Middle frontal gyrus (tissue), 1 donor: ENCODE results near the gene HLA-DMB.
"Not testable (repeated sequence)": the region's sequence is repeated elsewhere in the genome, so short reads cannot be mapped to it uniquely, and the experiment has no call there.

Experiments
- DNase-seq: peaks from one replicate; pipeline ENCODE4 v3.0.0-alpha.2; 2015; ENCODE audit warnings: low spot score; ENCODE audit errors: extremely low spot score

HLA-DMB gene

GRCh38 chr6:32950010-32950409, 9.2 kb upstream of the HLA-DMB start:
- no peak for DNase-seq

DNA sequence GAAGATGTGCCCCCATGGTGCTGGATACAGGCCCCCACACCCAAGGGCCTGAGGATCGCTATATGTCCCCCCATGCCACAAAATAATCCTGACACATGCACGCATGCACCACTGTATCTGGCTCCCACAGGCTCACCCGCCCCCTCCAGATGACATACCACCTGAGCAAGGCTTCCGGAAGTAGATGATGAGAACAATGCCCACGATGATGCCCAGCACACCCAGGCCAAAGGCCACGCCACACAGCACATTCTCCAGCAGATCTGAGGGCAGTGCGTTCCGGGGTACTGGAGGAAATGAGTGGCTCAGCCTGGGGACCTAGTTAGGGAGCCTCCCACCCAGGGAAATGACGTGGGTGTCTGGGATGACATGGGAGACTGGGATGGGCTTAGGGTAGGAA, 8.3 kb upstream of the HLA-DMB start:
- DNase-seq, result no peak

DNA sequence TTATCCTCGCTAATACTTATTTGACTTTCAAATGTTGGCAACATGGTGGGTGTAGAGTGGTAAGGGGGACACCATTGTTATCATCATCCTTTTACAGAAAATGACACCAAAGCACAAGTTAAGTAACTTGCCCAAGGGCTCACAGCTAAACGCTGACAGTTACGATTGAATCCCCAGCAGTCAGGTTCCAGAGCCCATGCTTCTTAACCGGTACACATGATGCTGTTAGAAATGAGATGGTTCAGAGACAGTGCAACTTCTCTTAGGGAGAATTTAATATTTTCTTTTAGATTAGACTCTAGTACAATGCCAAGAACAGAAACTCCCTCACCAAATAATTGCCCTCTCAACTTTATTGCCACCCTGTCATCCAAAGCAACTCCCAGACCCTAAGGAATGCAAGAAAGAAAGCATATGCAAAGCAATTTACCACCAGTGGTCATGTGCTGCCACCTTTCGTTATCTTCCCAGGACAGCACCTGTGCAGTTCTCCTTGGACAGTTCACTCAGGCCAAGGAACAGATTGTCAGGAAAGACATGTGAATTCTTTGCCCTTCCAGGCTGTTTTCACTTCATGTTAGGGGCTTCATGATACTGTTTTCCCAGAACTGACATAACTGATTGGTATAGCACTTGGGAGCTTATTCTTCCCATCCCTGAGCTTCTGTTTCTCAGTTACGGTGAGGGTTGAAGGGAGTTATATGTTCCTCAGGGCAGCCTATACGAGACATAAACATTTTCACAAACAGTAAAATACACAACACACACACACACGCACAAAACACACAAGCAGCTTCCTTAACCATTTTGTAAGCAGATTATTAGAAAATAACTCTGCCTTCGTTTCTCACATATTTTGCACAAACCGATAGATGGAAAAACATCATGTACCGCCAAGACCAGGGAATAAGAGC, 7.0 kb upstream of the HLA-DMB start:
- DNase-seq, result no peak

DNA sequence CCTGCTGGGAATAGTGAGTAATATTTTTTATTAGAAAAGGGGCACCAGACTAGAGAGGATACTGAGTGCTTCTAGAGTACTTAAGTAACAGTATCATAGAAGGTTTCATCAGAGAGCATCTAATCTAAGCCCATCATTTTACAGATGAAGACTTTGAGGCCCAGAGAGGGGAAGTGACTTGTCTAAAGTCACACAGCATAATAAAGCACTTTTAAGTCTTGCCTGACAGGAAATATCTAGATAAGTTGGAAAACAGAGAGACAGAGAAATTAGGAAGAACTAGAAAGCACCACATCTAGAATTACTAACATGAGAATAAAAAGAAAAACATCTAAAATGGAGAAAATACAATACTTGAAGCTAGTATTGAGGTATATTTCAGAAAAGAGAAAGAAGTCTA, 6.1 kb upstream of the HLA-DMB start:
- no peak for DNase-seq

- no peak for DNase-seq
Observed at GRCh38 chr6:32945953-32946352, 5.1 kb upstream of the HLA-DMB start.

GRCh38 chr6:32945108-32945760, 4.4 kb upstream of the HLA-DMB start:
- no peak for DNase-seq

- DNase-seq, result no peak
Observed at GRCh38 chr6:32943864-32944649, 3.2 kb upstream of the HLA-DMB start.

DNA sequence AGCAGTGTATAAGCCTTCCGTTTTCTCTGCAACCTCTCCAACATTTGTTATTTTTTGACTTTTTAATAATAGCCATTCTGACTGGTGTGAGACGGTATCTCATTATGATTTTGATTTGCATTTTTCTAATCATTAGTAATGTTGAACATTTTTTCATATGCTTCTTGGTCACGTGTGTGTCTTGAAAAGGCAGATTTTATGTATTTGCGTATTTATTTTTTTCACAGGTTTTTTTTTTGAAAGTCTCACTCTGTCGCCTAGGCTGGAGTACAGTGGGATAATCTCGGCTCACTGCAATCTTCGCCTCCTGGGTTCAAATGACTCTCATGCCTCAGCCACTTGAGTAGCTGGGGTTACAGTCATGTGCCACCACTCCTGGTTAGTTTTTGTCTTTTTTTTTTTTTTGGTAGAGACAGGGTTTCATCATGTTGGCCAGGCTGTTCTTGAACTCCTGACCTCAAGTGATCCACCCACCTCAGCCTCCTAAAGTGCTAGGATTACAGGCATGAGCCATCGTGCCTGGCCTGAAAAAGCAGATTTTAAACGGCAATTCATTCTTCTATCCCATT, 1.8 kb upstream of the HLA-DMB start:
- DNase-seq, result not testable (repeated sequence)

GRCh38 chr6:32941214-32941768, 463 bp upstream of the HLA-DMB start:
- DNase-seq, result no peak

DNA sequence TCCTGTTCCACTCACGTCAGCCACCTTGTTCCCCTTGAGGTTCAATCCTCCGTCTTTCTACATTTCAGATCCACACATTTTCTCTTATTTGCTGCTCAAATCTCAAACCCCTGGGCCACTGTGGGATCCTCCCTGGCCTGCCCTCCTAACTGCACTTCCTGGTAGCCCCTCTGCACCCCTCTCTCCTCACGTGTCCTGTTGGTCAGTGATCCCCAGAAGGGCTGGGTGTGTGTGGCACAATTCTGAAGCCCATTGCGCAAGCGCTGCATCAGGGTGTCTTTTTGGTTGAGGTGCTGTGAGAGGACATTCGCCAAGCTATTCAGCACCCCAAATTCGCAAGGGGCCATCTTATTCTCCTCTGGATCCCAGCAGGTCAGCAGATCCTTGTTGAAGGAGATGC, 2.3 kb downstream of the HLA-DMB start:
- DNase-seq, result no peak

DNA sequence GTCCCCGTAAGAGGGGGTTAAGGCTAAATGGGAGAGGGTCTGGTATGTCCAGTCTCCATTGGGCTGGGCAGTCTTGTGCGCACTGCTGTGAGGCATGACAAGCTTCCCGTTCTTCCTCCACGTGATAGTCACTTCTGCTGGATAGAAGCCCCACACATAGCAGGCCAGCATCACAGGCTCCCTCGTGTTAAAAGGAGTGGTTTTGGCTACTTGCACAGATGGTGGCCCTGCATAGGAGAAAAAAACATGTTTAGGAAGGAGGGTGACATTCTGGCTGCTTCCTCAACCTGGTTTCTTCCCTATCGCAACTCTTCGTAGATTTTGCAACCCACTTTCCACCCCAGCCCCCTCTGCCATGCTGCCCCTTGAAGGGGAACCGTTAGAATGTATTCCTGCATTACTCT, 3.6 kb downstream of the HLA-DMB start:
- no peak for DNase-seq

DNA sequence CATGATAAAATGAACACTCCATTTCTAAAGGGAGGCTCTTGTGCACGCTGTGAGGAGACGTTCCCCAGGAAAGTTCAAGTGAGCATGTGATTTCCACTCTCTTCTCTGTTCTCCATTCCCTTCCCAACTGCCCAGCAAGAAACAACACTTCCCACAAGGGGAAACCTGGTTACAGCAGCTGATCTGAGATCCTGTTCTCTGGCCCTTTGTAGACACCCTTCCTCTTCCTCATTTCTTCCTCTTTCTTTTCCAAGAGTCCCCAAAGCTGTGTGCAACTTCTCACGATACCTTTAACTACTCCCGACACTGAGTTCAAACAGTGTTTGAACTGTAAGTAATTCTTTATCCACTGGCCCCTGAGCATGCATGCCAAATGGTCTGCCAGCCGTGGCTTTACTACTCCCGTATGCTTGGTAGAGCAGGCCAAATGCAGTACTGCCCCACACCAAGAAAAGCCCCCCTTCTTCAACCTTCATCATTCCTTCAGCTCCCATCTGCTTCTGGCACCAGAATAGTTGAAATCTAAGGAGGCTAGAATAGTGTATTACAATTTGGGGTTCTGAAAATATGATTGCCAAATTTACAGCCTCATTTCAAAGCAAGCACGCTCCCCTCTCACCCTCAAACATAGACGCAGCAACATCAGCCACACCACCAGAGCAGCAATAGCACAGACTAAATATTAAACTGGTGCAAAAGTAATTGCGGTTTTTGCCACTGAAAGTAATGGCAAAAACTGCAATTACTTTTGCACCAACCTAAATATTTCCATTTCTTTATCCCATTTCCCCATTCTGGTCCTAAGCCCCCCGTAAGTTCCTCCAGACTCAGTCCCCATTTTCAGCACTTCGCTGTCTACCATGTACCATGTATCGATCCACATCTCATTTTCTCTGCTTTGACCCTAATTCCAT, 4.3 kb downstream of the HLA-DMB start:
- no peak for DNase-seq

GRCh38 chr6:32935551-32936238, 5.1 kb downstream of the HLA-DMB start:
- no peak for DNase-seq

DNA sequence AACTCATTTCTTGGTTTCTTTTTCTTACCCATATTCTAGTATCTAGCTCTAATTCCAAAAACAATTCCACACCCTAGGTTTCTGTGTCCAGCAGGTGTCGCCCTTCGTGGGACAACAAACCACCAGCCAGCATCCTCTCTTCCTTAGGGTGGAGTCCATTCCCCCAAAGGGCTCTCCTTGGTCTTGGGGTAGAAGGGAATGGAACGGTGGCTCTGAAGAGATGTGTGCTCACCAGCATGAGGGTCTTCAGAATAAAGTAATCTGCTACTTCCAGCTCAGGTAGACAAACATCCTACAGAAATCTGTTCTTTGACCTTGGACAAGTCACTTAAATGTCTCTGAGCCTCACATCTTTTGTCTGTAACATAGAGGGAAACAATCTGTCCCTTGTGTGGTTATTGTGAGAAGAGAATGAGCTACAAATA, 7.2 kb downstream of the HLA-DMB start:
- DNase-seq, result no peak

DNA sequence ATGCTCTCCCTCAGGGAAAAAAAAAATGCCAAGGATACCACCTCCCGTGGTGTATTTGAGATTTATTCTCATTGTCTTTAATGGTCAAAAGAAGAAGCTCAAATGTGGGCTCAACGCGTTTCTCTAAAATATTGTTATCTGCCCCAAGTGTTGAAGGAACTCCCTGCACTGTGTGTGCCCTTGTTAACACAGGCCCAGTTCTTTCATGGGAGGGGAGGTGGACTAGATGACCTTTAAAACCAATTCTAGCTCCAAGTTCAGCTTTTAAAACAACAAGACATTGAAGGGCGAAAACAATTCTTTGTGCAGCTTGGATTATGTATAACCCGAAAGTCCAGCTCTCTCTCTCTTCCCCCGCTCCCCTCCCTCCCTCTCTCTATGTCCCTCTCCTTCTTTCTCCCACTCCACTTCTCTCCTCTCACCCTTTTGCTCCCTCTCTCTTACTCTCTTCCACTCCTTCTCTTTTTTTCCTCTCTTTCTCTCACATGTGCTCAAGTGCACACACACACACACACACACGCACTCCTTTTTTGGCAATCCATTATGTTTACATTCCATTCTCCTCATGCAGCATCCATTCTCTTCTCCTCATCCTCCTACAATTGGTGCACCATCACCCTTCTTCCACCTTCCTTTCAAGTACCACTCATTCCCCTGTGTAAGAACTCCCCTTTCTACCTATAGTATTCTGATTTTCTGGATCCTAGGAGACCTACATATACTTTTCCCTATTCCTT, 8.5 kb downstream of the HLA-DMB start:
- no peak for DNase-seq

DNA sequence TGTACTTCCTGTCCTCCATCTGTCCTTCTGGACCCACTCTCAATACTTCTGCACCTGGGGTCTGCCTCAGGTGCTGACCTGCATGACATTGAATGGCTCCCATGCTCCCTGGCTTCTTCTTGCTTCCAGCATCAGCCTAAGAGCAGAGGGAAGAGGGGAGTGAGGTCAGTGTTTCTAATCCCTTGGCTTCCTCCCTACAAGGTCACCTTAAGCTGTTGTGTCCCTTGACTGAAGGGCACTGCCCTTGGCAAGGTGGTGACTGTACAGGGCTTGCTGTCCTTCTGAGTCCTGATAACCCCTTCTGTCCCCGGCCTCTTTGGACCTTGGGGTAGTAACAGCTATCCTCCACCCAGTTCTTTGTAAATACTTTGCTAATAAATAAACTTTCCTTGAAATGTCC, 9.6 kb downstream of the HLA-DMB start:
- DNase-seq, result no peak

DNA sequence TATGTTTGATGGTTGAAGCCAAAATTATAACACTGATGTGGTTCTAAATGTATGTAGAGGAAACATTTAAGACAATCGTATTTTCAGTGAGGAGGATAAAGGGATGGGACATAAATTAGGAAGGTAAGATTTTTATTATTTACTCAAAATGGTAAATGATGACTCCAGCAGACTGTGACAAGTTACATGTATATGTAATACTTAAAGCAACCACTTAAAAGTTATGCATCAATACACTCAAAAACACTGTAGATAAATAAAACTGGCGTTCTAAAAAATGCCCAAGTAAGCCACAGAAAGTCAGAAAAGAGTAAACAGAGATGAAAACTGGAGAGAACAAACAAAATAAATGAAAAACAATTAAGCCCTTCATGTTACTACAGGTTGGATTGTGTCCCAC, 18.7 kb downstream of the HLA-DMB start:
- DNase-seq, result no peak

GRCh38 chr6:32920715-32921114, 20.1 kb downstream of the HLA-DMB start:
- DNase-seq, result no peak

DNA sequence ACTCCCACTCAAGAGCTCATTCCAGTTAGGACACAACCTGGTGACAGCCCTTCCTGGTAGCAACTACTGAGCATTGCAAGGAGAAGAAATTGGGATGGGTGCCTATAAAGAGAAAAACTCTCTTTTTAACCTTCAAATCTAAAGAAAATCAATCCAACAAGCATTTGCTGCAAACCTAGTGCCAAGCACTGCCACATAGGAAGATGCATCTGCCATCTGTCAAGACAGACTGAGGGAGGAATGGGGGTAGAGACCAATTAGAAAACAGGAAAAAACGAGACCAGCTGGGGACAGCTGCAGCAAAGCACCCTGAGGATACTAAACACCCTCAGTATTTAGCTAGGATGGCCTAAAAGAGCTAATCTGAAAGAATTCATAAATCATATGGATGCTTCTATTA, 27.9 kb downstream of the HLA-DMB start:
- no peak for DNase-seq
